Fibroblast of skin of left biceps (primary cell): ENCODE results near the gene CAPZA1.
"Not testable (repeated sequence)": the region's sequence is repeated elsewhere in the genome, so short reads cannot be mapped to it uniquely, and the experiment has no call there.

Experiments used
- DNase-seq, 2 experiments: peaks; one replicate each; pipeline ENCODE4 v3.0.0-alpha.2; 2013; ENCODE audit warnings: low read depth in 2 of 2

The CAPZA1 gene

GRCh38 chr1:112626887-112627286 lies 7.3 kb downstream of the CAPZA1 start:
- no peak for DNase-seq

- DNase-seq: no peak
These were observed 8.9 kb downstream of the CAPZA1 start for GRCh38 chr1:112628516-112628915.

- DNase-seq: no peak
These were observed 9.6 kb downstream of the CAPZA1 start for GRCh38 chr1:112629256-112629655.

- no peak for DNase-seq
These were observed 14.0 kb downstream of the CAPZA1 start for GRCh38 chr1:112633628-112634027.

GRCh38 chr1:112634367-112634766 lies 14.7 kb downstream of the CAPZA1 start:
- DNase-seq: no peak

- no peak for DNase-seq
These were observed 16.4 kb downstream of the CAPZA1 start for GRCh38 chr1:112636056-112636455.

- no peak for DNase-seq
These were observed 17.1 kb downstream of the CAPZA1 start for GRCh38 chr1:112636597-112637253.

- no peak for DNase-seq
These were observed 17.9 kb downstream of the CAPZA1 start for GRCh38 chr1:112637254-112638109.

GRCh38 chr1:112638110-112638428 lies 18.4 kb downstream of the CAPZA1 start:
- DNase-seq: no peak

- DNase-seq: not testable (repeated sequence)
These were observed 20.8 kb downstream of the CAPZA1 start for GRCh38 chr1:112640437-112640836.

- no peak for DNase-seq
These were observed 23.4 kb downstream of the CAPZA1 start for GRCh38 chr1:112643080-112643479.

- DNase-seq: no peak
These were observed 26.6 kb downstream of the CAPZA1 start for GRCh38 chr1:112646225-112646624.

- DNase-seq: no peak
These were observed 31.6 kb downstream of the CAPZA1 start for GRCh38 chr1:112651205-112651604.

GRCh38 chr1:112665857-112666256 lies 46.2 kb downstream of the CAPZA1 start:
- no peak for DNase-seq

- DNase-seq: no peak
These were observed 47.3 kb downstream of the CAPZA1 start for GRCh38 chr1:112666946-112667345.

- no peak for DNase-seq
These were observed 52.4 kb downstream of the CAPZA1 start for GRCh38 chr1:112672009-112672408.

GRCh38 chr1:112672842-112673241 lies 53.2 kb downstream of the CAPZA1 start:
- DNase-seq: no peak

GRCh38 chr1:112673592-112674439 lies 54.2 kb downstream of the CAPZA1 start:
- no peak for DNase-seq

- peak; percentile 55 to 64 for DNase-seq
These were observed 54.9 kb downstream of the CAPZA1 start, which contains the start of gene MOV10 for GRCh38 chr1:112674440-112674985. TSS of gene MOV10 (plus strand) at chr1:112674659. CDS start at chr1:112674913, 254 bp downstream.

GRCh38 chr1:112674986-112675727 lies 55.5 kb downstream of the CAPZA1 start:
- no peak for DNase-seq

- no peak for DNase-seq
These were observed 56.2 kb downstream of the CAPZA1 start for GRCh38 chr1:112675728-112676381.
